ENCODE data around the gene AMOTL1.
"Not testable (repeated sequence)": the region's sequence is repeated elsewhere in the genome, so short reads cannot be mapped to it uniquely, and the experiment has no call there.

AMOTL1 gene

GRCh38 chr11:94788396-94788795 lies 20.2 kb downstream of the AMOTL1 start:
- Histone ChIP-seq H3K9me3 (replicated peaks; ENCODE audit: low read length) (no peaks in the 10 kb centered on the region), H3K36me3 (ENCODE audit: insufficient read depth, low read length) (no peaks in the 10 kb centered on the region), H3K4me2 (ENCODE audit: low read length) (peak overlapping the region; percentile 24), H3K4me3 (ENCODE audit: low read length) (peak overlapping the region; percentile 13), H3K4me1 (ENCODE audit: control insufficient read depth, insufficient read depth, low read length) (peaks cover 80% of the 10 kb centered on the region), H3K9ac (ENCODE audit: low read depth, low read length) (no peak overlapping the region), H3K27me3 (ENCODE audit: control insufficient read depth, insufficient read depth, low read length) (no peaks in the 10 kb centered on the region)

- H3K27me3 ChIP-seq (ENCODE audit: control insufficient read depth, insufficient read depth, low read length), result no peaks in the 10 kb centered on the region
- no peak overlapping the region for H3K9ac ChIP-seq (ENCODE audit: low read depth, low read length)
- H3K9me3 ChIP-seq (replicated peaks; ENCODE audit: low read length), result no peaks in the 10 kb centered on the region
- H3K4me1 ChIP-seq (ENCODE audit: control insufficient read depth, insufficient read depth, low read length), result peaks cover 78% of the 10 kb centered on the region
- no peaks in the 10 kb centered on the region for H3K36me3 ChIP-seq (ENCODE audit: insufficient read depth, low read length)
- H3K4me3 ChIP-seq (ENCODE audit: low read length), result no peak overlapping the region
- H3K4me2 ChIP-seq (ENCODE audit: low read length), result no peak overlapping the region
These were observed 22.0 kb downstream of the AMOTL1 start for GRCh38 chr11:94790197-94790596.

- H3K27me3 ChIP-seq (ENCODE audit: control insufficient read depth, insufficient read depth, low read length), result no peaks in the 10 kb centered on the region
- H3K4me1 ChIP-seq (ENCODE audit: control insufficient read depth, insufficient read depth, low read length), result peaks cover 74% of the 10 kb centered on the region
- H3K4me2 ChIP-seq (ENCODE audit: low read length), result no peak overlapping the region
- no peaks in the 10 kb centered on the region for H3K36me3 ChIP-seq (ENCODE audit: insufficient read depth, low read length)
- no peak overlapping the region for H3K4me3 ChIP-seq (ENCODE audit: low read length)
- H3K9me3 ChIP-seq (replicated peaks; ENCODE audit: low read length), result no peaks in the 10 kb centered on the region
- no peak overlapping the region for H3K9ac ChIP-seq (ENCODE audit: low read depth, low read length)
These were observed 22.6 kb downstream of the AMOTL1 start for GRCh38 chr11:94790661-94791180.

- Histone ChIP-seq H3K36me3 (ENCODE audit: insufficient read depth, low read length) (no peaks in the 10 kb centered on the region), H3K9me3 (replicated peaks; ENCODE audit: low read length) (no peaks in the 10 kb centered on the region), H3K4me3 (ENCODE audit: low read length) (no peak overlapping the region), H3K4me2 (ENCODE audit: low read length) (no peak overlapping the region), H3K9ac (ENCODE audit: low read depth, low read length) (no peak overlapping the region), H3K27me3 (ENCODE audit: control insufficient read depth, insufficient read depth, low read length) (no peaks in the 10 kb centered on the region), H3K4me1 (ENCODE audit: control insufficient read depth, insufficient read depth, low read length) (peaks cover 76% of the 10 kb centered on the region)
These were observed 23.2 kb downstream of the AMOTL1 start for GRCh38 chr11:94791216-94791889.

GRCh38 chr11:94791942-94792341 lies 23.8 kb downstream of the AMOTL1 start:
- not testable (repeated sequence) for H3K4me3 ChIP-seq (ENCODE audit: low read length); H3K4me2 ChIP-seq (ENCODE audit: low read length); H3K36me3 ChIP-seq (ENCODE audit: insufficient read depth, low read length); H3K9ac ChIP-seq (ENCODE audit: low read depth, low read length); H3K27me3 ChIP-seq (ENCODE audit: control insufficient read depth, insufficient read depth, low read length); H3K9me3 ChIP-seq (replicated peaks; ENCODE audit: low read length)
- H3K4me1 ChIP-seq (ENCODE audit: control insufficient read depth, insufficient read depth, low read length), result peaks cover 78% of the 10 kb centered on the region

- Histone ChIP-seq H3K4me1 (ENCODE audit: control insufficient read depth, insufficient read depth, low read length) (peaks cover 80% of the 10 kb centered on the region), H3K9ac (ENCODE audit: low read depth, low read length) (peak overlapping the region; percentile 2), H3K36me3 (ENCODE audit: insufficient read depth, low read length) (no peaks in the 10 kb centered on the region), H3K4me2 (ENCODE audit: low read length) (peak overlapping the region; percentile 80), H3K27me3 (ENCODE audit: control insufficient read depth, insufficient read depth, low read length) (no peaks in the 10 kb centered on the region), H3K4me3 (ENCODE audit: low read length) (no peak overlapping the region), H3K9me3 (replicated peaks; ENCODE audit: low read length) (no peaks in the 10 kb centered on the region)
These were observed 24.3 kb downstream of the AMOTL1 start for GRCh38 chr11:94792451-94792850.

- Histone ChIP-seq H3K4me3 (ENCODE audit: low read length) (no peak overlapping the region), H3K36me3 (ENCODE audit: insufficient read depth, low read length) (no peaks in the 10 kb centered on the region), H3K4me1 (ENCODE audit: control insufficient read depth, insufficient read depth, low read length) (peaks cover 81% of the 10 kb centered on the region), H3K4me2 (ENCODE audit: low read length) (peak overlapping the region; percentile 80), H3K9me3 (replicated peaks; ENCODE audit: low read length) (no peaks in the 10 kb centered on the region), H3K9ac (ENCODE audit: low read depth, low read length) (peak overlapping the region; percentile 87), H3K27me3 (ENCODE audit: control insufficient read depth, insufficient read depth, low read length) (no peaks in the 10 kb centered on the region)
These were observed 24.8 kb downstream of the AMOTL1 start for GRCh38 chr11:94793002-94793401.

- no peaks in the 10 kb centered on the region for H3K36me3 ChIP-seq (ENCODE audit: insufficient read depth, low read length)
- no peaks in the 10 kb centered on the region for H3K27me3 ChIP-seq (ENCODE audit: control insufficient read depth, insufficient read depth, low read length)
- H3K4me2 ChIP-seq (ENCODE audit: low read length), result peak overlapping the region; percentile 80
- peaks cover 73% of the 10 kb centered on the region for H3K4me1 ChIP-seq (ENCODE audit: control insufficient read depth, insufficient read depth, low read length)
- H3K4me3 ChIP-seq (ENCODE audit: low read length), result peak overlapping the region; percentile 57
- peak overlapping the region; percentile 87 for H3K9ac ChIP-seq (ENCODE audit: low read depth, low read length)
- no peaks in the 10 kb centered on the region for H3K9me3 ChIP-seq (replicated peaks; ENCODE audit: low read length)
These were observed 25.7 kb downstream of the AMOTL1 start for GRCh38 chr11:94793822-94794221.

GRCh38 chr11:94794287-94795168 lies 26.4 kb downstream of the AMOTL1 start:
- Histone ChIP-seq H3K4me3 (ENCODE audit: low read length) (peak overlapping the region; percentile 64), H3K36me3 (ENCODE audit: insufficient read depth, low read length) (peaks cover 3% of the 10 kb centered on the region), H3K27me3 (ENCODE audit: control insufficient read depth, insufficient read depth, low read length) (no peaks in the 10 kb centered on the region), H3K4me2 (ENCODE audit: low read length) (peak overlapping the region; percentile 80), H3K9ac (ENCODE audit: low read depth, low read length) (peak overlapping the region; percentile 87), H3K4me1 (ENCODE audit: control insufficient read depth, insufficient read depth, low read length) (peaks cover 67% of the 10 kb centered on the region), H3K9me3 (replicated peaks; ENCODE audit: low read length) (no peaks in the 10 kb centered on the region)

GRCh38 chr11:94795476-94796189 lies 27.5 kb downstream of the AMOTL1 start:
- Histone ChIP-seq H3K27me3 (ENCODE audit: control insufficient read depth, insufficient read depth, low read length) (no peaks in the 10 kb centered on the region), H3K9ac (ENCODE audit: low read depth, low read length) (peak overlapping the region; percentile 87), H3K4me1 (ENCODE audit: control insufficient read depth, insufficient read depth, low read length) (peaks cover 56% of the 10 kb centered on the region)

GRCh38 chr11:94796190-94796580 lies 28.0 kb downstream of the AMOTL1 start:
- peaks cover 50% of the 10 kb centered on the region for H3K4me1 ChIP-seq (ENCODE audit: control insufficient read depth, insufficient read depth, low read length)
- peak overlapping the region; percentile 80 for H3K4me2 ChIP-seq (ENCODE audit: low read length)
- H3K9ac ChIP-seq (ENCODE audit: low read depth, low read length), result peak overlapping the region; percentile 87
- no peaks in the 10 kb centered on the region for H3K9me3 ChIP-seq (replicated peaks; ENCODE audit: low read length)
- H3K27me3 ChIP-seq (ENCODE audit: control insufficient read depth, insufficient read depth, low read length), result no peaks in the 10 kb centered on the region
- peaks cover 20% of the 10 kb centered on the region for H3K36me3 ChIP-seq (ENCODE audit: insufficient read depth, low read length)
- peak overlapping the region; percentile 64 for H3K4me3 ChIP-seq (ENCODE audit: low read length)

More at GRCh38 chr11:94795476-94796189, 27.5 kb downstream of the AMOTL1 start:
- Histone ChIP-seq H3K9me3 (replicated peaks; ENCODE audit: low read length) (no peaks in the 10 kb centered on the region), H3K36me3 (ENCODE audit: insufficient read depth, low read length) (peaks cover 14% of the 10 kb centered on the region), H3K4me2 (ENCODE audit: low read length) (peak overlapping the region; percentile 80), H3K4me3 (ENCODE audit: low read length) (peak overlapping the region; percentile 64)

Data from skeletal muscle satellite cell (primary cell).